ENCODE measurements around the gene POU5F1.

- TF ChIP-seq CTCF (IDR thresholded peaks at IDR 0.05), result no peak
- no peak for TF ChIP-seq POLR2AphosphoS5 (IDR thresholded peaks at IDR 0.05; ENCODE audit: insufficient read depth in 1 of 2, low read depth in 1 of 2)
These were observed 35.2 kb upstream of the POU5F1 start for GRCh38 chr6:31205638-31206037.
